Hepatocyte (in vitro differentiated cells): ENCODE measurements around the gene LRRC18. TPM values are rescaled to one million over a fixed set of nuclear protein-coding genes. Genes with fewer than 3 reads are reported as not detected.

Source experiments
- DNase-seq: peaks from one replicate; pipeline ENCODE4 v3.0.0-alpha.2; 2016; ENCODE audit warnings: low spot score
- H2AFZ ChIP-seq: fragments of 200-600 bp; sonication (generic); 2 replicates; pipeline ENCODE4 v1.6.0; 2016; ENCODE audit warnings: antibody characterized with exemption, mild to moderate bottlenecking
- H3K27ac ChIP-seq: fragments of 200-600 bp; sonication (generic); 2 replicates; pipeline ENCODE4 v1.5.1; 2016; ENCODE audit warnings: mild to moderate bottlenecking
- H3K27me3 ChIP-seq: fragments of 200-600 bp; sonication (generic); 2 replicates; pipeline ENCODE4 v1.6.1; 2016
- H3K36me3 ChIP-seq: fragments of 200-600 bp; sonication (generic); replicated peaks from 2 replicates; pipeline ENCODE4 v1.5.1; 2016; ENCODE audit warnings: low read depth; ENCODE audit not compliant: insufficient read depth
- H3K4me1 ChIP-seq: fragments of 200-600 bp; sonication (generic); 2 replicates; pipeline ENCODE4 v1.5.1; 2016; ENCODE audit warnings: mild to moderate bottlenecking, moderate library complexity; ENCODE audit not compliant: insufficient read depth
- H3K4me2 ChIP-seq: fragments of 200-600 bp; sonication (generic); 2 replicates; pipeline ENCODE4 v1.6.0; 2016
- H3K4me3 ChIP-seq: fragments of 200-600 bp; sonication (generic); 2 replicates; pipeline ENCODE4 v1.5.1; 2016; ENCODE audit warnings: mild to moderate bottlenecking
- H3K79me2 ChIP-seq: fragments of 200-600 bp; sonication (generic); 2 replicates; pipeline ENCODE4 v1.6.0; 2017; ENCODE audit warnings: mild to moderate bottlenecking
- H3K9me2 ChIP-seq: fragments of 200-600 bp; sonication (generic); replicated peaks from 2 replicates; pipeline ENCODE4 v1.6.0; 2017; ENCODE audit warnings: mild to moderate bottlenecking; ENCODE audit not compliant: insufficient read depth
- H3K9me3 ChIP-seq: fragments of 200-600 bp; sonication (generic); 2 replicates; pipeline ENCODE4 v1.5.1; 2016; ENCODE audit warnings: low read depth, mild to moderate bottlenecking
- H4K20me1 ChIP-seq: fragments of 200-600 bp; sonication (generic); 2 replicates; pipeline ENCODE4 v1.6.0; 2016; ENCODE audit warnings: mild to moderate bottlenecking; ENCODE audit not compliant: insufficient read depth, poor library complexity, severe bottlenecking
- EZH2 ChIP-seq: fragments of 200-600 bp; sonication (generic); IDR thresholded peaks from 2 replicates; pipeline ENCODE4 v1.6.1; 2016; ENCODE audit warnings: antibody characterized with exemption, mild to moderate bottlenecking, borderline replicate concordance
- EZH2phosphoT487 ChIP-seq: fragments of 200-600 bp; sonication (generic); IDR thresholded peaks from one replicate; pipeline ENCODE4 v1.6.1; 2018; ENCODE audit warnings: antibody characterized with exemption, mild to moderate bottlenecking, low read depth, moderate library complexity; ENCODE audit not compliant: unreplicated experiment, severe bottlenecking
- WGBS: methylation state at CpG from one replicate; pipeline ENCODE4 v1.1.6; 2016; ENCODE audit warnings: low lambda C conversion rate; ENCODE audit errors: missing lambda C conversion rate; 5-methylcytosine and 5-hydroxymethylcytosine counted together
- microRNA-seq: library from miRNA; unstranded; fragments of <30 nt; microRNA quantifications from one replicate; pipeline ENCODE4, GENCODE V29; 2017
- polyA plus RNA-seq: library from polyadenylated mRNA; unstranded; fragments of >200 nt; fragmentation: Nextera tagmentation; extraction: Ambion mirVana; gene quantifications from 2 replicates; pipeline ENCODE4 v1.2.1, GENCODE V29; 2016
- small RNA-seq: library from RNA; depleted of rRNA; stranded (forward); fragments of <200 nt; gene quantifications from one replicate; pipeline ENCODE3, GENCODE V24; 2014
- total RNA-seq: library from RNA; depleted of rRNA; stranded (reverse); fragments of >200 nt; gene quantifications from 2 replicates; pipeline ENCODE4 v1.2.3, GENCODE V29; 2014
- TF ChIP-seq, protein P1 (sequence below): fragments of 200-600 bp; sonication (generic); IDR thresholded peaks from 2 replicates; pipeline ENCODE4 v1.5.1; 2016; ENCODE audit warnings: antibody characterized with exemption, mild to moderate bottlenecking; ENCODE audit not compliant: poor library complexity

LRRC18 gene
- total and polyA plus RNA-seq, 2 experiments from 2014 or later: not detected

DNA sequence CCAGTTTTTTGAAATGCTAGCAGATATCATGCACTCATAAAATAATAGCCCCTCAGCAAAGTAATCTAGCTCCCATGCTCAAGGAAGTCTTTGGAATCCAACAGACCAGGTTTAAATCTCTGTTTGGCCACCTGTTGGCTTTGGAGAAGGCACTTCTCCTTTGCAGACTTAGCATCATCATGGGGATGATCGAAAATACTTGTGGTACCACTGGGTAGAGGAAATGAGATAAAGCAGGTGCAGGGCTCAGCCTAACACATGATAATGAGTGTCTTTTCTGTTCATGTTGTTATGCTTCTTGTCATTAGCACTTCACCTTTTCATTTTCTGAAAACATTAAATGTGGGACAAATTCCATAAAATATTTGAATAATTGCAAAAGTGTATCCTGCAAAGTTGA is 67.4 kb downstream of the LRRC18 start:
- Histone ChIP-seq H3K4me3 (no peak overlapping the region), H3K4me2 (no peak overlapping the region), H3K36me3 (no peaks in the 10 kb centered on the region), H3K9me2 (no peaks in the 10 kb centered on the region), H3K27me3 (no peaks in the 10 kb centered on the region), H4K20me1 (no peaks in the 10 kb centered on the region), H3K27ac (no peak overlapping the region), H2AFZ (no peak overlapping the region), H3K79me2 (no peaks in the 10 kb centered on the region), H3K4me1 (no peaks in the 10 kb centered on the region), H3K9me3 (no peaks in the 10 kb centered on the region)
- DNase-seq: no peak
- WGBS: 75% methylated on average over 1 of the region's 1 CpG
- TF ChIP-seq, protein P1, sequence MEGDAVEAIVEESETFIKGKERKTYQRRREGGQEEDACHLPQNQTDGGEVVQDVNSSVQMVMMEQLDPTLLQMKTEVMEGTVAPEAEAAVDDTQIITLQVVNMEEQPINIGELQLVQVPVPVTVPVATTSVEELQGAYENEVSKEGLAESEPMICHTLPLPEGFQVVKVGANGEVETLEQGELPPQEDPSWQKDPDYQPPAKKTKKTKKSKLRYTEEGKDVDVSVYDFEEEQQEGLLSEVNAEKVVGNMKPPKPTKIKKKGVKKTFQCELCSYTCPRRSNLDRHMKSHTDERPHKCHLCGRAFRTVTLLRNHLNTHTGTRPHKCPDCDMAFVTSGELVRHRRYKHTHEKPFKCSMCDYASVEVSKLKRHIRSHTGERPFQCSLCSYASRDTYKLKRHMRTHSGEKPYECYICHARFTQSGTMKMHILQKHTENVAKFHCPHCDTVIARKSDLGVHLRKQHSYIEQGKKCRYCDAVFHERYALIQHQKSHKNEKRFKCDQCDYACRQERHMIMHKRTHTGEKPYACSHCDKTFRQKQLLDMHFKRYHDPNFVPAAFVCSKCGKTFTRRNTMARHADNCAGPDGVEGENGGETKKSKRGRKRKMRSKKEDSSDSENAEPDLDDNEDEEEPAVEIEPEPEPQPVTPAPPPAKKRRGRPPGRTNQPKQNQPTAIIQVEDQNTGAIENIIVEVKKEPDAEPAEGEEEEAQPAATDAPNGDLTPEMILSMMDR: no peak
- TF ChIP-seq EZH2phosphoT487: no peak
- TF ChIP-seq EZH2: no peak

Small RNAs within 50 kb of the gene (microRNA-seq; reads per million reads assigned to microRNA genes)
- gene MIR4294: not detected

Small RNAs within 50 kb of the gene (small RNA-seq; reads per million reads assigned to genes)
- not detected for gene MIR4294

Other genes starting within 250 kb of the LRRC18 start
- gene VSTM4, start 175.7 kb upstream of the LRRC18 start, total RNA-seq: 6.5 and 10.2 TPM in 2 replicates
- gene VSTM4, start 175.7 kb upstream of the LRRC18 start, polyA plus RNA-seq: 8.5 and 9.0 TPM in 2 replicates
- not detected in 2 replicates for gene FAM170B, start 194.2 kb upstream of the LRRC18 start, total RNA-seq
- gene FAM170B, start 194.2 kb upstream of the LRRC18 start, polyA plus RNA-seq: not detected in 2 replicates
- gene TMEM273, start 248.6 kb upstream of the LRRC18 start, total RNA-seq: 0.27 and 1.2 TPM in 2 replicates
- 1.9 TPM in 1 of 2 replicates, not detected in the other for gene TMEM273, start 248.6 kb upstream of the LRRC18 start, polyA plus RNA-seq